Measurements from ENCODE around the gene MYH7. TPM values are rescaled to one million over a fixed set of nuclear protein-coding genes. Genes with fewer than 3 reads are reported as not detected.

MYH7 gene
- total and polyA plus RNA-seq, 8 donors, result 0.23 to 4.9 (median 2.4) TPM; not detected in 4

GRCh38 chr14:23447361-23448350 is 12.2 kb upstream of the MYH7 start:
- peaks cover 0 to 4% (median 0%) of the 10 kb centered on the region in 3 donors for H3K27me3 ChIP-seq
- no peaks in the 10 kb centered on the region for H3K36me3 ChIP-seq
- peak; percentile 43 to 76 for DNase-seq
- peak overlapping the region in 2 of 5 donors; percentile 33 to 38 for H3K27ac ChIP-seq
- 46 to 67% (median 57%) methylated on average over 7 of the region's 7 CpGs for WGBS, 5 donors
- intact Hi-C loops (cut with DNase I; ENCODE audit: low total_unique reads), result no loop called here
- H3K9me3 ChIP-seq, result peaks cover 0 to 4% (median 0%) of the 10 kb centered on the region in 4 donors
- H3K4me1 ChIP-seq, result peaks cover 0 to 14% (median 3%) of the 10 kb centered on the region in 4 donors
- TF ChIP-seq EP300 (IDR thresholded peaks at IDR 0.05) (no peak), CTCF (IDR thresholded peaks at IDR 0.05) (no peak), POLR2AphosphoS5 (IDR thresholded peaks at IDR 0.05) (peak in 1 of 3 donors; percentile 23), POLR2A (IDR thresholded peaks at IDR 0.05) (no peak)
- no peak overlapping the region for H3K4me3 ChIP-seq

- intact Hi-C loops (cut with DNase I; ENCODE audit: low total_unique reads), result no loop called here
- peak in 1 of 2 donors; percentile 44 for DNase-seq
- TF ChIP-seq POLR2AphosphoS5 (IDR thresholded peaks at IDR 0.05), result no peak
- TF ChIP-seq CTCF (IDR thresholded peaks at IDR 0.05), result no peak
- TF ChIP-seq POLR2A (IDR thresholded peaks at IDR 0.05), result no peak
- TF ChIP-seq EP300 (IDR thresholded peaks at IDR 0.05), result no peak
Measured at GRCh38 chr14:23446291-23446851, 10.9 kb upstream of the MYH7 start.

GRCh38 chr14:23445773-23446172 is 10.3 kb upstream of the MYH7 start:
- TF ChIP-seq POLR2A (IDR thresholded peaks at IDR 0.05) (no peak), EP300 (IDR thresholded peaks at IDR 0.05) (no peak), POLR2AphosphoS5 (IDR thresholded peaks at IDR 0.05) (no peak), CTCF (IDR thresholded peaks at IDR 0.05) (no peak)
- H3K4me1 ChIP-seq, result peaks cover 0 to 14% (median 3%) of the 10 kb centered on the region in 4 donors
- 70 to 84% (median 73%) methylated on average over 4 of the region's 4 CpGs for WGBS, 5 donors
- H3K27me3 ChIP-seq, result no peaks in the 10 kb centered on the region
- no peak overlapping the region for H3K27ac ChIP-seq
- H3K9me3 ChIP-seq, result no peaks in the 10 kb centered on the region
- H3K36me3 ChIP-seq, result no peaks in the 10 kb centered on the region
- H3K4me3 ChIP-seq, result no peak overlapping the region
- no peak for DNase-seq
- intact Hi-C loops (cut with DNase I; ENCODE audit: low total_unique reads), result no loop called here

More at GRCh38 chr14:23446291-23446851, 10.9 kb upstream of the MYH7 start:
- peak overlapping the region in 1 of 5 donors; percentile 19 for H3K27ac ChIP-seq
- H3K27me3 ChIP-seq, result no peaks in the 10 kb centered on the region
- no peaks in the 10 kb centered on the region for H3K36me3 ChIP-seq
- no peaks in the 10 kb centered on the region for H3K9me3 ChIP-seq
- H3K4me1 ChIP-seq, result peaks cover 0 to 14% (median 3%) of the 10 kb centered on the region in 4 donors
- WGBS, 5 donors, result 21 to 47% (median 43%) methylated on average over 4 of the region's 4 CpGs
- no peak overlapping the region for H3K4me3 ChIP-seq

GRCh38 chr14:23444314-23444713 is 8.9 kb upstream of the MYH7 start:
- WGBS, 5 donors, result 50 to 72% (median 65%) methylated on average over 1 of the region's 1 CpG
- Histone ChIP-seq H3K4me3 (no peak overlapping the region), H3K36me3 (no peaks in the 10 kb centered on the region), H3K4me1 (peaks cover 0 to 14% (median 3%) of the 10 kb centered on the region in 4 donors), H3K27me3 (no peaks in the 10 kb centered on the region), H3K27ac (no peak overlapping the region), H3K9me3 (no peaks in the 10 kb centered on the region)
- intact Hi-C loops (cut with DNase I; ENCODE audit: low total_unique reads), result no loop called here
- no peak for TF ChIP-seq EP300 (IDR thresholded peaks at IDR 0.05)
- no peak for TF ChIP-seq POLR2A (IDR thresholded peaks at IDR 0.05)
- no peak for TF ChIP-seq CTCF (IDR thresholded peaks at IDR 0.05)
- no peak for TF ChIP-seq POLR2AphosphoS5 (IDR thresholded peaks at IDR 0.05)
- DNase-seq, result no peak
